MM.1S (cell line): ENCODE results near the gene ZFP91.

Experiments
- DNase-seq: peaks from one replicate; pipeline ENCODE4 v3.0.0-alpha.2; 2015
- H2AFZ ChIP-seq: fragments of 300-600 bp; sonication (generic); 2 replicates; pipeline ENCODE4 v1.6.0; 2016; ENCODE audit warnings: antibody characterized with exemption, low read length
- H3F3A ChIP-seq: fragments of 300-600 bp; sonication (generic); 2 replicates; pipeline ENCODE4 v1.6.1; 2016; ENCODE audit warnings: mild to moderate bottlenecking, antibody characterized with exemption, low read length, moderate library complexity, mixed read lengths; ENCODE audit not compliant: insufficient read depth
- H3K27ac ChIP-seq: fragments of 300-600 bp; sonication (generic); 2 replicates; pipeline ENCODE4 v1.5.1; 2016; ENCODE audit warnings: mild to moderate bottlenecking, low read length
- H3K27me3 ChIP-seq: fragments of 300-600 bp; sonication (generic); replicated peaks from 2 replicates; pipeline ENCODE4 v1.6.0; 2016; ENCODE audit warnings: low read length; ENCODE audit not compliant: insufficient read depth
- H3K36me3 ChIP-seq: fragments of 300-600 bp; sonication (generic); replicated peaks from 2 replicates; pipeline ENCODE4 v1.6.1; 2016; ENCODE audit warnings: mild to moderate bottlenecking, low read length, mixed read lengths; ENCODE audit not compliant: insufficient read depth
- H3K4me1 ChIP-seq: fragments of 300-600 bp; sonication (generic); 2 replicates; pipeline ENCODE4 v1.6.1; 2016; ENCODE audit warnings: low read length, mixed read lengths
- H3K4me2 ChIP-seq: fragments of 300-600 bp; sonication (generic); 2 replicates; pipeline ENCODE4 v1.6.0; 2016; ENCODE audit warnings: low read depth, low read length
- H3K4me3 ChIP-seq: fragments of 300-600 bp; sonication (generic); 2 replicates; pipeline ENCODE4 v1.5.1; 2016; ENCODE audit warnings: low read length, mixed read lengths
- H3K79me2 ChIP-seq: fragments of 300-600 bp; sonication (generic); 2 replicates; pipeline ENCODE4 v1.6.1; 2016; ENCODE audit warnings: mixed run types, low read length, mixed read lengths
- H3K9ac ChIP-seq: fragments of 300-600 bp; sonication (generic); 2 replicates; pipeline ENCODE4 v1.6.1; 2016; ENCODE audit warnings: low read length, mixed read lengths
- H3K9me2 ChIP-seq: fragments of 300-600 bp; sonication (generic); replicated peaks from 2 replicates; pipeline ENCODE4 v1.6.1; 2016; ENCODE audit warnings: mild to moderate bottlenecking, low read length, mixed read lengths; ENCODE audit not compliant: insufficient read depth
- H3K9me3 ChIP-seq: fragments of 300-600 bp; sonication (generic); replicated peaks from 2 replicates; pipeline ENCODE4 v1.6.1; 2016; ENCODE audit warnings: mild to moderate bottlenecking, low read length, mixed read lengths; ENCODE audit not compliant: insufficient read depth
- H4K20me1 ChIP-seq: fragments of 300-600 bp; sonication (generic); 2 replicates; pipeline ENCODE4 v1.6.1; 2016; ENCODE audit warnings: mild to moderate bottlenecking, low read length, moderate library complexity, mixed read lengths; ENCODE audit not compliant: insufficient read depth
- CTCF ChIP-seq: fragments of 300-600 bp; sonication (generic); IDR thresholded peaks from 2 replicates; pipeline ENCODE4 v1.5.1; 2016; ENCODE audit warnings: antibody characterized with exemption, low read length, mixed read lengths
- EZH2 ChIP-seq: fragments of 300-600 bp; sonication (generic); optimal IDR thresholded peaks from 2 replicates; pipeline ENCODE3; 2017; ENCODE audit warnings: low read depth, mild to moderate bottlenecking, antibody characterized with exemption, low read length, mixed read lengths
- EZH2phosphoT487 ChIP-seq: fragments of 300-600 bp; sonication (generic); IDR thresholded peaks from 2 replicates; pipeline ENCODE4 v1.6.1; 2018; ENCODE audit warnings: antibody characterized with exemption, low read length

Gene ZFP91

GRCh38 chr11:58654079-58654907 lies 75.4 kb downstream of the ZFP91 start:
- H3K4me2 ChIP-seq: peak overlapping the region; percentile 56; the same call in 1 of the 2 replicates

GRCh38 chr11:58654908-58655296 lies 76.0 kb downstream of the ZFP91 start:
- TF ChIP-seq EZH2: no peak
- no peak for TF ChIP-seq EZH2phosphoT487
- TF ChIP-seq CTCF: no peak

More at GRCh38 chr11:58654079-58654907, 75.4 kb downstream of the ZFP91 start:
- Histone ChIP-seq H3K9ac (no peak overlapping the region), H3K4me3 (no peak overlapping the region), H2AFZ (peak overlapping the region; percentile 55), H3K9me3 (no peaks in the 10 kb centered on the region), H3K36me3 (no peaks in the 10 kb centered on the region), H3K79me2 (no peaks in the 10 kb centered on the region), H3K27ac (peak overlapping the region; percentile 8; the same call in 1 of the 2 replicates), H3K27me3 (no peaks in the 10 kb centered on the region), H3F3A (0 out of 2 replicates have a peak, but pooled peaks cover 4% of the 10 kb centered on the region), H4K20me1 (no peaks in the 10 kb centered on the region), H3K9me2 (no peaks in the 10 kb centered on the region), H3K4me1 (peaks cover 39% of the 10 kb centered on the region)
- TF ChIP-seq EZH2 (no peak), CTCF (peak; percentile 96), EZH2phosphoT487 (no peak)
- DNase-seq: peak; percentile 83

DNA sequence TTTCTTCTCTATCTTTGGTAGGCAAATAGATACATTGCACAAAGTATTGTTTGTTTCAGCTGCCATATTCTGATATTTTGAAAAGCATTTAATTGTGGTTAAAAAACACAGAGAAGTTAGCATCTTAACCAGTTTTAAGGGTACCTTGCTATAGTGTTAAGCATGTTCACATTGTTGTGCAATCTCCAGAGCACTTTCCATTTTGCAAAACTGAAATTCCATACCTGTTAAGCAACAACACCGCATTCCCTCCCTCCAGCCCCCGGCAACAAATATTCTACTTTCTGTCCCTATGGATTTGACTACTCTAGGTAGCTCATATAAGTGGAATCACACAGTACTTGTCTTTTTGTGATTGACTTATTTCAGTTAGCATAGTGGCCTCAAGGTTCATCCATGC lies 77.5 kb downstream of the ZFP91 start:
- no peaks in the 10 kb centered on the region for H4K20me1 ChIP-seq
- no peaks in the 10 kb centered on the region for H3K36me3 ChIP-seq
- H3K9ac ChIP-seq: no peak overlapping the region
- H3K79me2 ChIP-seq: no peaks in the 10 kb centered on the region
- no peaks in the 10 kb centered on the region for H3K27me3 ChIP-seq
- DNase-seq: no peak
- no peak overlapping the region for H3K4me2 ChIP-seq
- no peak overlapping the region for H2AFZ ChIP-seq
- H3K27ac ChIP-seq: no peak overlapping the region
- TF ChIP-seq EZH2phosphoT487: no peak
- no peak for TF ChIP-seq CTCF
- no peak for TF ChIP-seq EZH2
- H3F3A ChIP-seq: 0 out of 2 replicates have a peak, but pooled peaks cover 4% of the 10 kb centered on the region
- H3K4me3 ChIP-seq: no peak overlapping the region
- no peaks in the 10 kb centered on the region for H3K9me3 ChIP-seq
- no peaks in the 10 kb centered on the region for H3K9me2 ChIP-seq
- H3K4me1 ChIP-seq: peaks cover 21% of the 10 kb centered on the region

More at GRCh38 chr11:58654908-58655296, 76.0 kb downstream of the ZFP91 start:
- Histone ChIP-seq H4K20me1 (no peaks in the 10 kb centered on the region), H3K27ac (peak overlapping the region; percentile 8; the same call in 1 of the 2 replicates), H3K4me2 (peak overlapping the region; percentile 56; the same call in 1 of the 2 replicates), H3K4me3 (no peak overlapping the region), H3K79me2 (no peaks in the 10 kb centered on the region), H3K4me1 (peaks cover 33% of the 10 kb centered on the region), H3F3A (0 out of 2 replicates have a peak, but pooled peaks cover 4% of the 10 kb centered on the region), H2AFZ (peak overlapping the region; percentile 55; the same call in 1 of the 2 replicates), H3K36me3 (no peaks in the 10 kb centered on the region), H3K9ac (no peak overlapping the region), H3K9me3 (no peaks in the 10 kb centered on the region), H3K9me2 (no peaks in the 10 kb centered on the region), H3K27me3 (no peaks in the 10 kb centered on the region)
- DNase-seq: no peak
